AG04450 (cell line): Measurements from ENCODE around the gene SLC15A2. TPM values are rescaled to one million over a fixed set of nuclear protein-coding genes. Genes with fewer than 3 reads are reported as not detected.

ENCODE experiments used
- CTCF ChIA-PET: fragments of 300-600, 350-600 bp; formaldehyde crosslinking; extraction: SDS; loops from one replicate; lab custom pipeline; 2022; ENCODE audit warnings: antibody characterized with exemption, inconsistent platforms; lab: Charles Lee
- POLR2A ChIA-PET: fragments of 350-600 bp; formaldehyde crosslinking; extraction: SDS; loops from one replicate; lab custom pipeline; 2021; ENCODE audit warnings: antibody characterized with exemption, inconsistent platforms; lab: Yijun Ruan, JAX
- DNase-seq: peaks from one replicate; pipeline ENCODE4 v3.0.0-alpha.2; 2011; ENCODE audit warnings: low read depth, low spot score
- H3K27ac ChIP-seq: one replicate; pipeline ENCODE4 v1.5.1; 2012; ENCODE audit warnings: low read depth, low read length, control low read depth
- H3K27me3 ChIP-seq: one replicate; pipeline ENCODE4 v1.6.0; 2012; ENCODE audit warnings: low read length; ENCODE audit not compliant: control insufficient read depth, insufficient read depth
- H3K4me3 ChIP-seq: 2 replicates; pipeline ENCODE4 v1.5.1; 2011; ENCODE audit warnings: mild to moderate bottlenecking, low read depth, low read length, control low read depth
- H3K9me3 ChIP-seq: 2 replicates; pipeline ENCODE4 v1.5.1; 2012; ENCODE audit warnings: low read length; ENCODE audit not compliant: control insufficient read depth, insufficient read depth
- CTCF ChIP-seq: IDR thresholded peaks from 2 replicates; pipeline ENCODE4 v1.5.1; 2011; ENCODE audit warnings: low read depth, low read length, control low read depth, inconsistent platforms
- polyA plus RNA-seq: library from polyadenylated mRNA; depleted of rRNA; stranded (reverse); fragments of >200 nt; gene quantifications from 2 replicates; pipeline ENCODE4 v1.2.3, GENCODE V29; 2011

The SLC15A2 gene
- polyA plus RNA-seq, 1 experiment: 0.63 TPM

- Histone ChIP-seq H3K4me3 (no peak overlapping the region), H3K9me3 (no peaks in the 10 kb centered on the region), H3K27me3 (no peaks in the 10 kb centered on the region), H3K27ac (no peak overlapping the region)
- CTCF ChIA-PET: interaction anchor here (0.7 kb wide), 1 partner anchor 78 kb away, joined by 3 read pairs; no protein-coding TSS in a partner anchor
- DNase-seq: no peak
- POLR2A ChIA-PET: no interaction called here
- no peak for TF ChIP-seq CTCF
Measured at GRCh38 chr3:121942116-121942786, 48.0 kb downstream of the SLC15A2 start.

DNA sequence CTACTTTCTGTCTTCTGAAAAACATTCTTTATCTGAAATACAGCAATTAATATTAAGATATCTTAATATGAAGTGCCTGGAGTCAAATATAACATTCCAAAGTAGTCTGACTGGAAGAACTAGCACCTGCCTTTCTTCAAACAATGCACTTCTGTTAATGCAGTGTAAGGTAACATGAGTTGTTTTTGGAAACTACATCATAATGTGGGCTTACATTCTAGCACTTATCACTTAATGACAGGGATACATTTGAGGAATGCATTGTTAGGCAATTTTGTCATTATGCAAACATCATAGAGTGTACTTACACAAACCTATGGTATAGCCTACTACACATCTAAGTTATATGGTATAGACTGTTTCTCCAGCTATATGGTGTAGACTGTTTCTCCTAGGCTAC is 49.2 kb downstream of the SLC15A2 start:
- Histone ChIP-seq H3K9me3 (no peaks in the 10 kb centered on the region), H3K27ac (no peak overlapping the region), H3K4me3 (no peak overlapping the region), H3K27me3 (no peaks in the 10 kb centered on the region)
- no peak for TF ChIP-seq CTCF
- ChIA-PET POLR2A (no interaction called here), CTCF (no interaction called here)
- DNase-seq: no peak

- POLR2A ChIA-PET: no interaction called here
- Histone ChIP-seq H3K9me3 (no peaks in the 10 kb centered on the region), H3K27ac (no peak overlapping the region), H3K4me3 (no peak overlapping the region), H3K27me3 (no peaks in the 10 kb centered on the region)
- no peak for DNase-seq
- no peak for TF ChIP-seq CTCF
- CTCF ChIA-PET: no interaction called here
Measured at GRCh38 chr3:121948641-121949040, 54.4 kb downstream of the SLC15A2 start.

DNA sequence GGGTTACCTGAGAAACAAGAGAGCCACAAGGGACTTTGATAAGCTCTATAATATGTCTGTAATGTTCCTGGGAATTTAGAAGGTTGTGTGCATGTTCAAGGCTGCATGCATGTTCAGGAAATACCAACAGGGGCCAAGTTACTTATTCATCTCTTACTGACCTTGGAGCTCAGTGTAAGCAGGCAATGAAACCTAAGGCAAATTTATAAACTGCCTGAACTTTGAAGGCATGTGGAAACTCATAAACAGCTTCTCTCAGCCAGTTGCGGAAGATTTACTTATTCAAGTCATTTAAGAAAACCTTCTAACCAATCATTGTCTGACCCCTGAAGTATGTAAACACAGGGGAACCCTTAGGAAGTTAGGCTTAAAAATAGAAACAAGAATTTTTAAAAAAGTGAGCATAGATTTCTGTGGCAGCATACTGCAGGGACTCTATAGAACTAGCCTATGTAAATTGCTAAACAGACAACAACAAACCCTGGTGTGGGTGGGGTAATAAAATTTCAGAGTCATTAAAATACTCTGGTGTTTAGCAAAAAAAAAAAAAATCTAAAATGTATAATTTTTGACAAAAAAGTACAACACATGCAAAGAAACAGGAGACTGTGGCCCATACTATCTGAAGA is 57.2 kb downstream of the SLC15A2 start:
- Histone ChIP-seq H3K4me3 (no peak overlapping the region), H3K27me3 (no peaks in the 10 kb centered on the region), H3K27ac (no peak overlapping the region), H3K9me3 (no peaks in the 10 kb centered on the region)
- POLR2A ChIA-PET: no interaction called here
- CTCF ChIA-PET: interaction anchor here (1.0 kb wide), 1 partner anchor 403 kb away, joined by 3 read pairs; no protein-coding TSS in a partner anchor
- no peak for TF ChIP-seq CTCF
- DNase-seq: peak; percentile 2

- DNase-seq: no peak
- Histone ChIP-seq H3K9me3 (no peaks in the 10 kb centered on the region), H3K27me3 (no peaks in the 10 kb centered on the region), H3K4me3 (no peak overlapping the region), H3K27ac (no peak overlapping the region)
- TF ChIP-seq CTCF: no peak
- ChIA-PET POLR2A (no interaction called here), CTCF (no interaction called here)
Measured at GRCh38 chr3:121956363-121956762, 62.2 kb downstream of the SLC15A2 start.
